ENCODE data around the gene KBTBD6. TPM values are rescaled to one million over a fixed set of nuclear protein-coding genes. Genes with fewer than 3 reads are reported as not detected.

KBTBD6 gene
- total RNA-seq, 4 donors from 2014 or later, result 3.6 to 5.9 (median 4.9) TPM

- TF ChIP-seq CTCF (IDR thresholded peaks at IDR 0.05; ENCODE audit: low read depth), result no peak
Observed at GRCh38 chr13:41127701-41128100, 4.9 kb downstream of the KBTBD6 start.

- TF ChIP-seq CTCF (IDR thresholded peaks at IDR 0.05; ENCODE audit: low read depth), result no peak
Observed at GRCh38 chr13:41122838-41123237, 9.8 kb downstream of the KBTBD6 start.

- TF ChIP-seq CTCF (IDR thresholded peaks at IDR 0.05; ENCODE audit: low read depth), result no peak
Observed at GRCh38 chr13:41117869-41118268, 14.7 kb downstream of the KBTBD6 start.

- TF ChIP-seq CTCF (IDR thresholded peaks at IDR 0.05; ENCODE audit: low read depth), result no peak
Observed at GRCh38 chr13:41111454-41111853, 21.1 kb downstream of the KBTBD6 start.

- no peak for TF ChIP-seq CTCF (IDR thresholded peaks at IDR 0.05; ENCODE audit: low read depth)
Observed at GRCh38 chr13:41107584-41108014, 25.0 kb downstream of the KBTBD6 start.

GRCh38 chr13:41107104-41107571 lies 25.5 kb downstream of the KBTBD6 start:
- no peak for TF ChIP-seq CTCF (IDR thresholded peaks at IDR 0.05; ENCODE audit: low read depth)

- TF ChIP-seq CTCF (IDR thresholded peaks at IDR 0.05; ENCODE audit: low read depth), result no peak
Observed at GRCh38 chr13:41099986-41100385, 32.6 kb downstream of the KBTBD6 start.
